OCI-LY3 (cell line): Measurements from ENCODE around the gene TMPRSS5.

ENCODE experiments used
- H2AFZ ChIP-seq: fragments of 200-600, 300-600 bp; shearing (Covaris generic); 2 replicates; pipeline ENCODE4 v1.6.0; 2014; ENCODE audit warnings: antibody characterized with exemption, low read depth, low read length
- H3K27ac ChIP-seq: fragments of 200-600, 300-600 bp; sonication (generic); 2 replicates; pipeline ENCODE4 v1.5.1; 2014; ENCODE audit warnings: mild to moderate bottlenecking, low read length, moderate library complexity, mixed read lengths
- H3K27me3 ChIP-seq: fragments of 200-600, 300-600 bp; sonication (generic); 2 replicates; pipeline ENCODE4 v1.6.1; 2014; ENCODE audit warnings: low read depth, low read length, mixed read lengths
- H3K36me3 ChIP-seq: fragments of 200-600, 300-600 bp; sonication (generic); replicated peaks from 2 replicates; pipeline ENCODE3; 2014; ENCODE audit warnings: low read depth, low read length, mixed read lengths
- H3K4me1 ChIP-seq: fragments of 300-600, 200-600 bp; sonication (generic); 2 replicates; pipeline ENCODE4 v1.6.1; 2014; ENCODE audit warnings: low read length, mixed read lengths
- H3K4me2 ChIP-seq: fragments of 200-600, 300-600 bp; sonication (generic); 2 replicates; pipeline ENCODE4 v1.6.1; 2014; ENCODE audit warnings: low read length, mixed read lengths
- H3K4me3 ChIP-seq: fragments of 300-600, 200-600 bp; sonication (generic); 2 replicates; pipeline ENCODE4 v1.5.1; 2014; ENCODE audit warnings: antibody characterized with exemption, mild to moderate bottlenecking, low read length, moderate library complexity
- H3K79me2 ChIP-seq: fragments of 300-600, 200-600 bp; shearing (Covaris generic); 2 replicates; pipeline ENCODE4 v1.6.1; 2014; ENCODE audit warnings: mild to moderate bottlenecking, low read length, mixed read lengths
- H3K9ac ChIP-seq: fragments of 300-600, 200-600 bp; shearing (Covaris generic); 2 replicates; pipeline ENCODE4 v1.6.0; 2014; ENCODE audit warnings: mild to moderate bottlenecking, low read length, moderate library complexity
- H3K9me3 ChIP-seq: fragments of 200-600, 300-600 bp; shearing (Covaris generic); 2 replicates; pipeline ENCODE4 v1.6.1; 2014; ENCODE audit warnings: low read length, mixed read lengths; ENCODE audit not compliant: insufficient read depth
- H4K20me1 ChIP-seq: fragments of 200-600, 300-600 bp; sonication (generic); 2 replicates; pipeline ENCODE4 v1.6.1; 2016; ENCODE audit warnings: low read length, mixed read lengths; ENCODE audit not compliant: insufficient read depth
- CTCF ChIP-seq: fragments of 200-600, 300-600 bp; sonication (generic); IDR thresholded peaks from 2 replicates; pipeline ENCODE4 v1.5.1; 2014; ENCODE audit warnings: antibody characterized with exemption, low read length, low read depth
- EZH2phosphoT487 ChIP-seq: fragments of 200-600 bp; shearing (Covaris generic); IDR thresholded peaks from 2 replicates; pipeline ENCODE4 v1.6.1; 2018; ENCODE audit warnings: antibody characterized with exemption, mixed run types, low read depth

The TMPRSS5 gene

GRCh38 chr11:113725407-113725806 is 19.3 kb upstream of the TMPRSS5 start:
- H3K4me3 ChIP-seq, result no peak overlapping the region
- H4K20me1 ChIP-seq, result no peaks in the 10 kb centered on the region
- no peak overlapping the region for H3K4me2 ChIP-seq
- H3K27ac ChIP-seq, result no peak overlapping the region
- H3K9me3 ChIP-seq, result no peaks in the 10 kb centered on the region
- no peaks in the 10 kb centered on the region for H3K4me1 ChIP-seq
- H2AFZ ChIP-seq, result no peak overlapping the region
- H3K79me2 ChIP-seq, result no peaks in the 10 kb centered on the region
- H3K9ac ChIP-seq, result no peak overlapping the region
- TF ChIP-seq EZH2phosphoT487 (no peak), CTCF (no peak)
- no peaks in the 10 kb centered on the region for H3K36me3 ChIP-seq
- H3K27me3 ChIP-seq, result no peaks in the 10 kb centered on the region

GRCh38 chr11:113724778-113725177 is 18.7 kb upstream of the TMPRSS5 start:
- Histone ChIP-seq H3K9ac (no peak overlapping the region), H3K27me3 (no peaks in the 10 kb centered on the region), H3K4me3 (no peak overlapping the region), H3K9me3 (no peaks in the 10 kb centered on the region), H3K36me3 (no peaks in the 10 kb centered on the region), H4K20me1 (no peaks in the 10 kb centered on the region), H2AFZ (no peak overlapping the region), H3K4me2 (no peak overlapping the region), H3K79me2 (no peaks in the 10 kb centered on the region), H3K27ac (no peak overlapping the region), H3K4me1 (no peaks in the 10 kb centered on the region)
- TF ChIP-seq CTCF (no peak), EZH2phosphoT487 (no peak)

- H3K9ac ChIP-seq, result no peak overlapping the region
- no peaks in the 10 kb centered on the region for H3K79me2 ChIP-seq
- TF ChIP-seq EZH2phosphoT487 (no peak), CTCF (no peak)
- no peaks in the 10 kb centered on the region for H3K9me3 ChIP-seq
- no peak overlapping the region for H3K27ac ChIP-seq
- H2AFZ ChIP-seq, result no peak overlapping the region
- no peaks in the 10 kb centered on the region for H3K36me3 ChIP-seq
- no peak overlapping the region for H3K4me2 ChIP-seq
- H3K4me3 ChIP-seq, result no peak overlapping the region
- no peaks in the 10 kb centered on the region for H4K20me1 ChIP-seq
- no peaks in the 10 kb centered on the region for H3K4me1 ChIP-seq
- no peaks in the 10 kb centered on the region for H3K27me3 ChIP-seq
Observed at GRCh38 chr11:113723787-113724186, 17.7 kb upstream of the TMPRSS5 start.

GRCh38 chr11:113722934-113723333 is 16.8 kb upstream of the TMPRSS5 start:
- H3K27me3 ChIP-seq, result no peaks in the 10 kb centered on the region
- TF ChIP-seq EZH2phosphoT487 (no peak), CTCF (no peak)
- H2AFZ ChIP-seq, result no peak overlapping the region
- no peaks in the 10 kb centered on the region for H3K36me3 ChIP-seq
- no peak overlapping the region for H3K9ac ChIP-seq
- H3K27ac ChIP-seq, result no peak overlapping the region
- H3K4me1 ChIP-seq, result no peaks in the 10 kb centered on the region
- H4K20me1 ChIP-seq, result no peaks in the 10 kb centered on the region
- no peak overlapping the region for H3K4me3 ChIP-seq
- H3K4me2 ChIP-seq, result no peak overlapping the region
- no peaks in the 10 kb centered on the region for H3K9me3 ChIP-seq
- H3K79me2 ChIP-seq, result no peaks in the 10 kb centered on the region
